H1 (cell line): Measurements from ENCODE around the gene CKS1B. TPM values are rescaled to one million over a fixed set of nuclear protein-coding genes. Genes with fewer than 3 reads are reported as not detected.

ENCODE experiments used
- BCL11A ChIP-seq, 2 experiments: IDR thresholded peaks; one replicate each; pipeline ENCODE4 v1.6.1; 2011; ENCODE audit warnings: low read depth in 2 of 2, low read length in 2 of 2, mild to moderate bottlenecking in 2 of 2
- HDAC2 ChIP-seq, 2 experiments: fragments of 300-600 bp in 1 of 2; sonication (generic) in 1 of 2; IDR thresholded peaks; 2 replicates each; pipeline ENCODE4 v1.6.1; 2011 to 2012; ENCODE audit warnings: low read depth in 2 of 2, low read length in 2 of 2, mild to moderate bottlenecking in 2 of 2, moderate library complexity in 2 of 2, borderline replicate concordance in 1 of 2, inconsistent platforms in 1 of 2
- RBBP5 ChIP-seq: IDR thresholded peaks from 2 replicates; pipeline ENCODE4 v1.7.1; 2012; ENCODE audit warnings: low read depth, mild to moderate bottlenecking, inconsistent platforms, low read length, moderate library complexity, borderline replicate concordance
- RNF2 ChIP-seq: fragments of 200-900, 300-1000 bp; sonication (generic); IDR thresholded peaks from 2 replicates; pipeline ENCODE4 v1.7.1; 2016; ENCODE audit warnings: borderline replicate concordance, low read depth, mild to moderate bottlenecking, antibody characterized with exemption, low read length; ENCODE audit not compliant: poor library complexity, severe bottlenecking; ENCODE audit errors: missing control alignments
- polyA plus RNA-seq, 7 experiments: library from polyadenylated mRNA; depleted of rRNA in 3 of 7; stranded (reverse) in 5 of 7; unstranded in 2 of 7; fragments of >200 nt in 5 of 7; fragments of 200-250 nt in 2 of 7; gene quantifications; 1 replicate in 5 of 7; 2 replicates in 1 of 7; 4 replicates in 1 of 7; pipeline versions ENCODE4 v1.2.1 to v1.2.3, GENCODE V29; 2011 to 2013; ENCODE audit warnings: missing spikeins in 2 of 7, mixed read lengths in 2 of 7
- total RNA-seq: library from RNA; stranded (reverse); fragmentation: NEBNext Ultra II Directional; extraction: Animal tissue kit (Norgen Biotek cat#: 25700); gene quantifications from 2 replicates; pipeline ENCODE4 v1.2.1, GENCODE V29; 2021

The CKS1B gene
- total and polyA plus RNA-seq, 2 of the 8 experiments (the other 6 are each of a cell fraction or from before 2014, with no cell fraction given), result 294 to 1,025 TPM

DNA sequence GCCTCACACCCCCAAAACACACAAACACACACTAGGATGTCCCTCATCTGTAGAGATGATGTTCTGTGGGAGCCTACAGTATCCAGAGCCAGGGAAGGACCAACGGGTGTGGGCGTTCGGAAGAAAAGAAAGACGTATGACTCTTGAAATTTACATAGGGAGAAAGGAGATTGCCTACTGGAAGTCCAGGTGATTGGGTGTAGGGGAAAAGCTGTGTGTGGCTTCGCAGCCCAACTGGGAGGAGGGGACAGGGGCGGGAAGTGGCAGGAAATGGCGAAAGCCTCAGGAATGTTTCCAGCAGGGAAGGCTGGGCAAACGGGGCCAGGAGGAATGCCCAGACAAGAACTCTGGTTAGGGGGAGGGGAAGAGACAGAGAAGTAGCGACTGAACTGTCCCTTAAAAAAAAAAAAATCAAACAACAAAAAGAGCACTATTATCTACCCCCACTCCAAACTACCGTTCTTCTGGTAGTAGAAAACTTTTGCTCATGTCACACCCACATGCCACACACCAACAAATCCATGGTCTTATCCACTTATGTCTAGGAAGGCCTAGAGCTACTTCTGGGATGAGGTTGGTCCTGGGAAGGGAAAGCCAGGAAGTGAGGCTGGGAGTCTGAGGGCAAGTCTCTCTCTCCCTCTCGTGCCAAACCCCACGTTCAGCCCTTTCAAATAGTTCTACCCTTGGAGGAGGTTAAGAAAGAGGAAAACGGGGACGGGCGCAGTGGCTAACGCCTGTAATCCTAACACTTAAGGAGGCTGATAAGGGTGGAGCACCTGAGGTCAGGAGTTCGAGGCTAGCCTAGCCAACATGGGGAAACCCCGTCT, 1.8 kb upstream of the CKS1B start (continued):
- TF ChIP-seq RBBP5, result peak; percentile 98
- no peak for TF ChIP-seq RNF2
- TF ChIP-seq BCL11A (IDR thresholded peaks at IDR 0.05; ENCODE audit: low read depth in 2 of 2, low read length in 2 of 2), result no peak
- 0 out of 4 replicates have a peak, but pooled peaks of 1 of the 2 experiments have one; percentile 8 for TF ChIP-seq HDAC2 (IDR thresholded peaks at IDR 0.05; ENCODE audit: borderline replicate concordance in 1 of 2, low read depth in 2 of 2, low read length in 2 of 2)
